D721Med (cell line): ENCODE results near the gene PRKN.

Source experiments
- DNase-seq: peaks from one replicate; pipeline ENCODE4 v3.0.0; 2011; ENCODE audit warnings: low spot score; ENCODE audit not compliant: insufficient read length
- FAIRE-seq: peaks from 2 replicates; lab custom pipeline; 2011; peaks lifted over from hg19 to GRCh38; lab: Jason Lieb, UNC
- CTCF ChIP-seq: IDR thresholded peaks from 2 replicates; pipeline ENCODE4 v1.5.1; 2012; ENCODE audit warnings: mild to moderate bottlenecking, control low read depth; ENCODE audit not compliant: insufficient read depth; ENCODE audit errors: missing control alignments

Gene PRKN

GRCh38 chr6:161622779-161623178 is 1104.8 kb downstream of the PRKN start:
- DNase-seq (no peak), FAIRE-seq (no peak)
- no peak for TF ChIP-seq CTCF

GRCh38 chr6:161618831-161619454 is 1108.6 kb downstream of the PRKN start:
- no peak for DNase-seq
- TF ChIP-seq CTCF, result peak; percentile 56
- FAIRE-seq, result no peak

- TF ChIP-seq CTCF, result no peak
- DNase-seq (no peak), FAIRE-seq (no peak)
Observed at GRCh38 chr6:161613711-161614110, 1113.9 kb downstream of the PRKN start.

- FAIRE-seq, result no peak
- no peak for TF ChIP-seq CTCF
- DNase-seq, result no peak
Observed at GRCh38 chr6:161608771-161609170, 1118.8 kb downstream of the PRKN start.

GRCh38 chr6:161607696-161608297 is 1119.8 kb downstream of the PRKN start:
- no peak for DNase-seq
- no peak for FAIRE-seq
- no peak for TF ChIP-seq CTCF

GRCh38 chr6:161602359-161602758 is 1125.2 kb downstream of the PRKN start:
- FAIRE-seq (no peak), DNase-seq (no peak)
- no peak for TF ChIP-seq CTCF

- TF ChIP-seq CTCF, result no peak
- FAIRE-seq (no peak), DNase-seq (no peak)
Observed at GRCh38 chr6:161598896-161599295, 1128.7 kb downstream of the PRKN start.
